A549 treated with DMSO at 1 μM for 4 hours (cell line): ENCODE results near the gene CEP85L. TPM values are rescaled to one million over a fixed set of nuclear protein-coding genes. Genes with fewer than 3 reads are reported as not detected.

Experiments
- total RNA-seq: library from RNA; stranded (reverse); fragments of 200-300 nt; extraction: Qiagen RNA extraction; gene quantifications from 5 replicates; pipeline ENCODE4 v1.2.3, GENCODE V29; 2022; ENCODE audit warnings: low read depth

The CEP85L gene
- 1.5 to 2.9 TPM (median 2.5 TPM) in 5 replicates for total RNA-seq

GRCh38 chr6:118651282-118652050 lies at the start of gene CEP85L:
CEP85L (minus strand) TSS chr6:118651591; CDS start chr6:118651269, 322 bp downstream.

GRCh38 chr6:118548136-118548535 lies 103.3 kb downstream of the CEP85L start, which contains the start of gene PLN:
PLN (plus strand) TSS chr6:118548296; CDS start chr6:118558922, 10,626 bp downstream.

Other genes starting within 250 kb of the CEP85L start
- gene PLN, start 103.3 kb downstream of the CEP85L start, total RNA-seq, result not detected in 5 replicates
- gene ASF1A, start 242.6 kb upstream of the CEP85L start, total RNA-seq, result 9.6 to 12.6 TPM (median 10.8 TPM) in 5 replicates